Activated CD4-positive, CD25-positive, alpha-beta regulatory T cell treated with anti-CD3 and anti-CD28 coated beads, Interleukin-2, amount 50 U/mL, for 16 hours (primary cell): ENCODE measurements around the gene PLCB3.

Experiments used
- DNase-seq: peaks from one replicate; pipeline ENCODE4 v3.0.0-alpha.2; 2020; ENCODE audit warnings: low read depth, low spot score

PLCB3 gene

DNA sequence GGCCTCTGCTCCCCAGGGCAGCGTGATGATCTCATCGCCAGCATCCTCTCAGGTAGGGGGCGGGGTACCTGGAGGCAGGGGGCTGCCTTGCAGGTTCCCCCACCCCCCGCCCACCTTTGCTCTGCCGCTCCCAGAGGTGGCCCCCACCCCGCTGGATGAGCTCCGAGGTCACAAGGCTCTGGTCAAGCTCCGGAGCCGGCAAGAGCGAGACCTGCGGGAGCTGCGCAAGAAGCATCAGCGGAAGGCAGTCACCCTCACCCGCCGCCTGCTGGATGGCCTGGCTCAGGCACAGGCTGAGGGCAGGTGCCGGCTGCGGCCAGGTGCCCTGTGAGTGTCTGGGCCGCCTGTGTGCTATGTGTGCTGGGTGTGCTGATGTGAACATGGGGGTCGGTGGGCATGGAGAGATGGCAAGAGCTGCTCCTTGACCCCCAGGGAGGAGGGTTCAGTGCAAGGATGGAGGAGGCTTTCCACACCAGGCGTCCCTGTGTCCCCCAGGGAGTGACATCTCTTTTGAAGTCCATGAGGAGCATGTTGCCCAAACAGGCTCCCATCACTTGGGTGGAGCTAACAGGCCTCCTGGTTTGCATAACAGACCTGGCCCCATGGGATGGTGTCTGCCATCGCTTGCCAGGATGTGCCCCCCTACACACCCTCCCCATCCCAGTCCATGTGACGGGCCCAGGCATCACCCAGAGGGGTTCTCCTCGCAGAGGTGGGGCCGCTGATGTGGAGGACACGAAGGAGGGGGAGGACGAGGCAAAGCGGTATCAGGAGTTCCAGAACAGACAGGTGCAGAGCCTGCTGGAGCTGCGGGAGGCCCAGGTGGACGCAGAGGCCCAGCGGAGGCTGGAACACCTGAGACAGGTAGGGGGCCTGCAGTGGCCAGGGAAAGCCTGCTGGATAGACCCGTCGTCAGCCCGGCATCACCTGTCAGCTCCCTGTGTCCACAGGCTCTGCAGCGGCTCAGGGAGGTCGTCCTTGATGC is 14.1 kb downstream of the PLCB3 start:
- no peak for DNase-seq

DNA sequence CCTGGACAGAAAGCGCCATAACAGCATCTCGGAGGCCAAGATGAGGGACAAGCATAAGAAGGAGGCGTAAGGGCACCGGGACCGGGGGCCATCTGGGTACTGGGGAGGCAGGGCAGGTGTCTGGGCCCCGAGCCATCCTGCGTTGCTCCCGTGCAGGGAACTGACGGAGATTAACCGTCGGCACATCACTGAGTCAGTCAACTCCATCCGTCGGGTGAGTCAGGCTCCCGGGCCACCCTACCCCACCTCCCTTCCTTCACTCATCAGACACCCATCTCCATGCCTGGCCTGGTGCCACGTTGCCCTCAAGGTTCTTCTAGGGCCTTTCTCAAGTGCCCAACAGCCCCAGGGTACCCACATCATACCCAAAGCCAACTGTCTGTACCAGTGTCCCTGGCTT is 15.0 kb downstream of the PLCB3 start:
- no peak for DNase-seq

DNA sequence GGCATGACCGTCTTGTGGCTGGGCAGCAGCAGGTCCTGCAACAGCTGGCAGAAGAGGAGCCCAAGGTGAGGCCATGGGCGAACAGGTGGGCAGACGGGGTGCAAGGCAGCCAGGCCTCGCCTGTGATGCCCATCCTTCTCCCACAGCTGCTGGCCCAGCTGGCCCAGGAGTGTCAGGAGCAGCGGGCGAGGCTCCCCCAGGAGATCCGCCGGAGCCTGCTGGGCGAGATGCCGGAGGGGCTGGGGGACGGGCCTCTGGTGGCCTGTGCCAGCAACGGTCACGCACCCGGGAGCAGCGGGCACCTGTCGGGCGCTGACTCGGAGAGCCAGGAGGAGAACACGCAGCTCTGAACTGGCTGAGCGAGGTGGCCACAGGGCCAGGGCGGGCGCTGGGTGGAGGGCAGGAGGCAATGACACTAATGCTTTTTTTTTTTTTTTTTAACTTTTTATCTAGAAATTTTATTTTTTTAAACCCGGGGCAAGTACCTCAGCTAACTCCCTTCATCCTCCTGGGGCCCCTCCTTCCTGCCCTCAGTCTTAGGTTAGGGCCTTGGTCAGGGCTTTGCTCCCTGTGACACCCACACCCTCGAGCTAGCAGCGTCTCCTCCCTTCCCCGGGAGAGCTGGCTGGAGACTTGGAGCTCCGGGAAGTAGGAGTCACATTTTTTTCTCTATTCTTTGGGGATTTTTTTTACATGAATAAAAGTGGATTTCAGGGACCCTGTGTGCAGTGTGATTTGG is 16.0 kb downstream of the PLCB3 start:
- DNase-seq, result no peak

DNA sequence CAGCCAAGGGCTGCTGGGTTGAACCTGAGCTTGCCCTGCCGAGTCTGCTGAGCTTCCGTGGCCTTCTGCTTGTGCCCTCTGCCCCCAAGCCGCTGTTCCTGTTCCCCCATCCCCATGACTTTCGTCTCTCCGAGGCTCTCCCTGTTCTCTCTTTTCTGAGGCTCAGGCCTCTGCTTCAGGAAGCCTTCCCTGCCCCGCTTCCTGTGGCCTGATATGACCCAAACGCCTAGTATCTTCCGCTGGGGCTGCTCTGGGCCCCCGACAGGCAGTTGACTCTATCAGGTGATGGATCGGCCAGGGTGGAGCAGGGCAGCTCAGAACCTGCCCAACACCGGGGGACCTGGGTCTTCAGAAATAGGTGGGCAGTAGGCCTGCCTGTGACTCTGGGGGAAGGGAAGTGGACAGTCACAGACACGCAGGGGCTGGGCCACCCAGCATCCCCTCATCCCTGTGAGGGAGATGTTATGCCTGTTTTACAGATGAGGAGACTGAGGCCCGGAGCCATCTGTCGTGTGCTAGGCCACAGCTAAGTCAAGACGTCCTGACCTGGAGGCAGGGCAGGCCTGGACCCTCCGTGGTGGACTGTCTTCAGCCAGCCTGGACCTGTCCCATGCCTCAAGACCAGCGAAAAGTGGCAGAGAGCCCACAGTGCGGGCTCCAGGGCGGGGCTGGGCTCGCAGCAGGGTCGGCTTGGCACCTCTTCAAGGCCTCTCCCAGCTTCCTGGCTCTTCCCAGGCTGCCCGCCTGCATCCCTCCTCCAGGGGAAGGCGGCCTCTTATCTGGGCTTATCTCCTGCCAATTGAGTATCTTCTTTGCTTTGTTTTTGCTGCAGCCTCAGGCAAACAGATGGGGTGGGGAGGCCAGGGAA is 16.9 kb downstream of the PLCB3 start:
- DNase-seq, result no peak

DNA sequence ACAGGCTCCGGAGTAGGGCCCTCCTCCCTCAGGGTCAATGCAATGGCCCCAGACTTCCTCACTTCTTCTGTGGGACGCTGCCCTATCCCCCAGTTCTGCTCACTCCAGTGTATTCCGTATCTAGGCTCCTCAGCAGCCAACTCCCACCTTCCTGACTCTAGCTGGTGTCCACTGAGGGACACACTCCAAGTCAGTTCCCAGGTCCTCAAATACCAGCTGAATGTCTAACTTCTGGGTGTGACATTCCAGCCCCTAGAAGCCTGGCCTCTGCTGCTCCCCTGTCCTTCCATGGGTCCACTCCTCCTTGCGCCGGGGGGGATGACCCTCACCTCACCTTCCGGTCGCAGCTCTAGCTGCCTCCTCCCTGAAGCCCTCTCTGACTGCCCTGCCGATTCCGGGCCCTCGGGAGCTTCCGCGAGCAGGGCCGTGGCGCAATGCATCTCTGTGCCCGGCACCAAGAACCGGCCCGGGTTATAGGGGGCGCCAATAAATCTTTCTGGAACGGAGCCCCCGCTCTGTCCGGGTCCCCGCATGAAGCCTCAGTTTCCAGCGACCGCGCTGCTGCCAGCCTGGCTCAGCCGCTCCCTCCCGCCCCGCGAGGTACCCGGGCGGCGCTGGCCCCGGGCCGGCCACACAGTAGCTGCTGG is 17.7 kb downstream of the PLCB3 start:
- DNase-seq, result no peak

DNA sequence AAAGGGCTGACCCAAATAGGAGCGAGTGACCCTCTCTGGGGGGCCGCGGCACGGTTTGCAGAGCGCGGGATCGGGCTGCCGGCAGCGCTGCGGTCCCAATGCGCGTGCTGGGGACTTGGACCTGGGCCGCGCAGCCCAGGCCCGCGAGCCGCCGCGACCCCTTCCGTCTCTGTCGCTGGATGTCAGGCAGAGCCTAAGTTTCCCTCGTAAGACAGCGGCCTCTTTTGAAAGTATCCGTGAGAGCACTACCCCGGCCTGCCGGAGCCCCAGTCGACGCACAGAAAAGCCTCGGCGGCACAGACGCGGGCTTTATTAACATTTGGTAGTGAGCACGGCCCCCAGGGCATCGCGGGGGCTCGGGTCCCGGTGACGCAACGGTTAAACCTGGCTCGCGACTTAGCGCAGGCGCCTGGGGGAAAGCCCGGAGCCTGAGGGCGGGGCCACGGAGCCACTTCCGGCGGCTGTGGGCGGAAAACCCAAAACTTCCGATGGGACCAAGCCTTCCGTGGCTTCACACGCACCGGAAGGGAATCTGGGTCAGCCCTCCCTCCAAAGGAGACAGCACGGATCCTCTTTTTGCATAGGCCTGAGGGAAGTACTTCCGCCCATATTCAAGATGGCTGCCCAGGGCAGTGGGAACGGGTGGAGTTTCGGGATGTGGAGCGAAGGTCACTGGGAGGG is 18.4 kb downstream of the PLCB3 start:
- DNase-seq, result peak; percentile 96

DNA sequence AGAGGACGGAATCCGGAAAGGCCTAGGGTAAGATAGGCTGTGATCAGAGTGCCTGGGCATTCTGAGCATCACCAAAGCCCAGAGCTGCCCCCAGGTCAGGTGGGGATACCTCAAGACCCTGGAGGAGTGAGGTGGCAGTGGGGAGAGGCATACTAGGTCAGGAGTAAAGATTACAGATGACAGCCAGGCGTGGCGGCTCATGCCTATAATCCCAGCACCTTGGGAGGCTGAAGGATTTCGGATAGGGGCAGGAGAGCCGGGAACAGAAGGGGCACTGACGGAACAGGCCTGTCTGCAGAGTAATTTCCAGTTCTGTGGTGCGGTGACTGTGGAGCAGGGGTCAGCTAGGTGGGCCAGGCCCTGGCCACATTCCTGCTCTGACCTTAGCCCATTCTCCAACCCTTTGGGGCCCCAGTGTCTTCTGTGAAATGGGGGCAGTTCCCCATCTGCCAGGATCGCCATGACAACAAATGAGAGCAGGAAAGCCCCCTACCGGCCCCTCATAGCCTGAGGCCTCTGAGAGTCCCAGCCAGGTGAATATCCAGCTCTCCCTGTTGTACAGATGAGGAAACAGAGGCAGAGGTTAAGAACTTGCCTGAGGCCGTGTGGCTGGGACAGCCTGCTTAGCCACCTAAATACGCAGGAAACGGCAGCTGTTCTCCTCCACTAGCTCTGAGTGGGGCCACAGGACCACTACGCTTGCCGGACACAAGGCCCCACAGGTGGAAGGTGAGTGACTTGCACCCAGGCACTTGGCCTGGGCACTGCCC is 23.9 kb downstream of the PLCB3 start:
- no peak for DNase-seq

DNA sequence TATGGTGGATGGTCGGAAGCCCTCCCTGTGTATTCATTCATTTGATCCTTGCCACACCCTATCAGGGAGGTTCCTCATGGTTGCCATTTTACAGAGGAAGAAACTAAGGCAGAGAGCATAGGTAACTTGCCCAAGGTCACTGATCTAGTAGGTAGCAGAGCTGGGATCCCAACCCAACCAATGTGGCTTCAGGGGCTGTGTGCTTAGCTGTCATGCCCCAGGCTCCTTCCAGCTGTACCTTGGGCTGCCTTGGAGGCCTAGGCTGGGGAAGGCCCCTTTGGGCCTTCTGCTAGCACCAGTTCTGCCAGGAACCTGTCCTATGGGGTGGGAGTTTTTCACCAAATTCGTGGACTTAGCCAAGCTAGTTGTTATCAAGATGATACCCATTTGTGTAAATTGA is 24.5 kb downstream of the PLCB3 start:
- DNase-seq, result no peak

DNA sequence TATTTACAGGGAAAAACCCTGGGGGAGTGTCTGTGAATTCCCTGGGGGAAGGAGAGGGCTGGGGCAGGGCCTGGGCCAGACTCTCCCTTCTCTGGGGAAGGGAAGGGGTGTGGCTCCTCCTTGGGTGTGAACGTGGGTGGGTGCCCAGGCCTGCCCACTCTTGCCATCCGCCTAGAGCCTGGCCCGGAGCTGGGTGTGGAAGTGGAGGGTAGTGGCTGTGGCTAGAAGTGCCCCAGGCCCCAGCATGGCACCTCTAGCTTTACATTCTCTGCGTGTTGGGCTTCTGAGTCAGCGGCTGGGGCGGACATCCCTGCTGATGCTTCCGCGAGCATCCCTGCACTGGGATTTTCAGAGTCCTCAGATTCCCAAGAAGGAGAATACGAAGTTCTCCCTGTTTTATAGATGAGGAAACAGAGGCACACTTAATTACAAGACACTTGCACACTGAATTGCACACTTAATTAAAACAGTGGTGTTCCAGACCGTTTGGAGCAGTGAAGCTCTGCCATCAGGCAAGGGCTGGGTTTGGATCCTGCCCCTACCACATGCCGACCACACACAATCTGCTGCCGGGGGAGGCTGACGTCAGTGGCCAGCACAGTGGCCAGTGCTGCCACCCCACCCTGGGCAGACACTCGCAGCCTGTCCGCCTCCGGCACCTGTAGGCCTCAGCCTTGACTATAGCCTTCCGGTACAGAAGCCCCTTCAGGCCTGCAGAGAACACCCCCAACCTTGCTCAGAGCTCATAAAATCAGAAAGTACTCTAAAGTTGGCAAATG is 25.5 kb downstream of the PLCB3 start:
- no peak for DNase-seq

DNA sequence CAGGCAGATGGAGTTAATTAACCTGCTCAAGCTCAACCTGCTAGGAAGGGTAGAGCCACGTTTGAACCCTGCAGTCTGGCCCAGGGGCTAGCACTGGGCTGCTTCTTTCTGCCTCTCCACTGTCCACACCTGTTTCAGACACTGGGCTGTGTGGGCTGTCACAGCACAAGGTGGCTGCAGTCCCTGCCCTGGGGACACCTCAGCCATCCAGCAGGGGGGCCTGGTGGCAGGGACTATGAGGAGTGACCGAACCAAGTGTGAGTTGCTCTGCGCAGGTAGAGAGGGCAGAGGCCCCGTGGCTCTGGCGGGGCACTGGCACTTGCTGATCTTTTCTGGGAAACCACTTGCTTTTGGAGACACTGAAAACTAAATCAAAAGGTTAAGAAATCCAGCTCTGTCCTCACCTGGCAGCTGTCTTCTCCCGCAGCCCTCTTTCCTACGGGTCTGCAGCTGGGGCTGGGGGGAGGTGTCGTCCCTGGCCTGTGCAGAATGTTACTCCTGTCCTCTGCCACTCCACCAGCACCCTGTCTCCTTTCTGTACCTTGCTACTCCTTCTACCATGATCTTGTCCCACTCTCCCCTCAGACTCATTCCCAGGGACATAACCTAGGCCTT is 27.4 kb downstream of the PLCB3 start:
- no peak for DNase-seq

DNA sequence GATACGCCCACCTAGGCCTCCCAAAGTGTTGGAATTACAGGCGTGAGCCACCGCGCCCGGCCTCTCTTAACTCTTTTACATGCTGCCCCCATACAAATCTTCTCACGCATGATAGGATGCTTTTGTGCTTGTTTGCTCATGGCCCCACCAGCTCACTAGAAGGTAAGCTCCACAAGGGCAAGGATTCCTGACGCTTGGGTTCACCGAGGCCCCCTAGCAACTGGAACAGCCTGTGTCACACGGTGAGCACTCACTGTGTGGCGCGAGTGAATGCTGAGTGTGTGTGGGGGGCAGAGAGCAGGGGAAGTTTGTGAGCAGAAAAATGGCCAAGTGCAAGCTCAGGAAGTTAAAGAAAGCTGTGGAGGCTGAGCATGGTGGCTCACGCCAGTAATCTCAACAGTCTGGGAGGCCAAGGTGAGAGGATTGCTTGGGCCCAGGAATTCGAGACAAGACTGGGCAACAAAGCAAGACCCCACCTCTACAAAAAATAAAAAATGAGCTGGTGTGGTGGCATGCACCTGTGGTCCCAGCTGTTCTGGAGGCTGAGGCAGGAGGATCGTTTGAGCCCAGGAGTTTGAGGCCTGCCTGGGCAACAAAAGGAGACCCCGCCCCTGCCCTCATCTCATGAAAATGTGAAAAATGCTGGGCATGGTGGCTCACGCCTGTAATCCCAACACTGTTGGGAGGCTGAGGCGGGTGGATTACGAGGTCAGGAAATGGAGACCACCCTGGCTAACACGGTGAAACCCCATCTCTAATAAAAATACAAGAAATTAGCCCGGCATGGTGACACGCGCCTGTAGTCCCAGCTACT is 30.8 kb downstream of the PLCB3 start:
- no peak for DNase-seq

DNA sequence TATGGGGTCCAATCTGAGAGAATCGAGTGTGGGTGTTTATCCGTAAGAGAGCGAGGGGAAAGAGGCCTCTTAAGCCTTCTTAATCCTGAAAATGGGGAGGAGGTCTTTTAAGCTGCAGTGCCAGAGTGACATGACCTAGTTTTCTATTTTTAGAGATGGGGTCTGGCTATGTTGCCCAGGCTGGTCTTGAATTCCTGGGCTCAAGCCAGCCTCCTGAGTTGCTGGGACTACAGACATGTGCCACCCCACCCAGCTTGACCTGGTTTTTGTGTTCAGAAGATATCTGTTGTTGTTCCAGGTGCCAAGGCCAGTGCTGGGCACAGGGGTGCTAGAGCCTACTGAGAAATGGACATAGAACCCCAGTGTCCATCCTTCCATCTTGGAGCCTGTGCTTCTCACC is 31.8 kb downstream of the PLCB3 start:
- DNase-seq, result no peak

DNA sequence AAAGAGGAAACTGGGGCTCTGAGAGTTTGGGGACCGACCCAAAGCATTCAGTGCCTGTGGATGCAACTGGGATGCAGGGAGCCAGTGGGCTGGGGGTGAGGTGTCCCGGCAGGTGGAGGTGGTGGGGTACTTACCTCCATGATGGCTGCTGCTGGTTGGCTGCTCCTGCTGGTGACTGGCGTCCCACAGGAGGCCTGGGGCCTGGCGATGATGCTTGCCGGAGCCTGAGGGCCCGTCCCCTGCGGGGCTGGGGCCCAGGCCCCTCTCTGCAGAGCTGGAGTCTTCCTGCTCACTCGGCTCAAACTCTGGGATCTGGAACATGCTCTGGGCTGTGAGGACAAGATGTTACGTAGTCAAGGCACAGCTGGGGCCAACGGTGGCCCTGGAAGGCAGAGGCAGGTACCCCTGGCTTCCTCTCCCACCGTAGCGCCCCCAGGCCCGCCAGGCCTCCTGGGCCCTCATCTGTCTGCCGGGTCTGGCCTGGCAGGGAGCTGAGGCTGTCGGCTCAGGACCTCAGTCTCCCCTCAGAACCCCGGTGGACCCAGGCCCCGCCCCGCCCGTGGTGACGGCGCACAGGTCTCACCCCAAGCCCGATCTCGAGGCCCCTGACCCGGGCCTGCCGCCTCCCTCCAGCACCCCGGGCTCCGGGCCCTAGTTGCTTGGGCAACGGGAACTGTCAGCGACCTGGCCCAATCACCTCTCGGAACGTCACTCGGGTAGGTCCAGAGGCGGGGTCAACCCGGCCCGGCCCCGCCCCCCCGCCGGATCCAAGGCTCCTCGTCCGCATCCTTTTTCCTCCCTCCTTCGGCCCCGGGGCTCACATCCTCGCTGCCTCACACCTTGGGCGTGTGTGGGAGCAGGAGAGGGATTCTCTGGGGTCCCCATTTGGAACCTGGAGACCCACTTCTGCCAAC is 33.0 kb downstream of the PLCB3 start, which contains the start of gene BAD:
Gene BAD (minus strand): TSS at position 618 of the 914 bp plus-strand sequence. CDS start 297 bp downstream, at position 321.
- peak; percentile 86 for DNase-seq

DNA sequence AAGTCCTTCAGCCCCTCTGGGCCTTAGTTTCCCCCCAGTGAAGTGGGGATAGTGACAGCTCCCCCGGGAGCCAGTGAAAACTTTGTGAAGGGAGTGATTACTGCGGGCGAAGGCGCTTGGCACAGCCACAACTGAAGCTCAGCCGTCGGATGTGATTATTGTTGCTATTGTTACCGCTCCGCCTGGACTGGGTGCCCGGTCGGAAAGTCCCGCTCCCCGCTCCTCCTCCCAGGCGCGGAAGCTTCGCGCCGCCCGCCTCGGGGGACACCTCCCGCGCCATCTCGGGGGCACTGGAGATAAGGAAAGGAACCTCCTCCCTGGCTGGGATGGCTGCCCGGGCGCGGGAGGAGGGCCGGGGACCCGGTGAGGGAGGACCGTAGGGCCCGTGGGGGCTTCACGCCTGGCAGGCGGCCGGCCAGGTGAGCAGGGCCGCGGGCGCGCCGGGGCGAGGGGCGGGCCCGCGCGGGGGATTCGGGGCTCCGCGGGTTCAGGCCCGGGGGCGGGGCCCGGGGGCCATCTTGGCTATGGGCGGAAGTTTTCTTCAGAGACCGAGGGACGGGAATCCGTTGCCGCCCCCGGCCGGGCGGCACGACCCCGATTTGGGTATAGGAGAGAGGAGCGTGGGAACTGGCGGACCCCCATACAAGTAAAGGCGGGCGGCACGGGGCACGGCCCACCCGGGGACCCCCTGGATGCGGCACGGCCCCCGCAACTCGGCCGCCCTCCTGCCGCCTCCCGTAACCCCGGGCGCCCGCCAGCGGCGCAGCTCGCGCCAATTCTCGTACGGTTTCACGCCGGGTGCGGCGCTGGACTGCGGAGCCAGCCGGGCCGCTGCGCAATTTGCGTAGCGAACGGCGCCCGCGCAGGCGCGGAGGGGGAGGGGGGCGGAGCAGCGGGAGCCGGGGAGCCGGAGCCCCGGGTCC is 33.9 kb downstream of the PLCB3 start, which contains the start of gene GPR137:
Gene GPR137 (plus strand): TSS at position 887 of the 923 bp plus-strand sequence. CDS start 677 bp downstream, outside the sequence.
- peak; percentile 84 for DNase-seq
